SK-N-SH treated with all-trans-retinoic acid at 6 μM for 48 hours (cell line): Measurements from ENCODE around the gene TMEM178B.

Experiments
- BACH2 ChIP-seq: fragments of 250-450 bp; sonication (Bioruptor Pico); IDR thresholded peaks from 2 replicates; pipeline ENCODE4 v1.9.0; 2021; ENCODE audit warnings: mild to moderate bottlenecking, borderline replicate concordance
- RARB ChIP-seq: fragments of 250-450 bp; sonication (Bioruptor Pico); IDR thresholded peaks from 2 replicates; pipeline ENCODE4 v1.8.0; 2021; ENCODE audit warnings: mild to moderate bottlenecking, moderate library complexity
- ZFP3 ChIP-seq: fragments of 250-450 bp; sonication (Bioruptor Pico); IDR thresholded peaks from 2 replicates; pipeline ENCODE4 v1.5.0; 2020; ENCODE audit warnings: mild to moderate bottlenecking, moderate library complexity

- TF ChIP-seq ZFP3 (CRISPR knock-in tag) (no peak), RARB (no peak), BACH2 (CRISPR knock-in tag) (no peak)
These were observed 280.4 kb downstream of the TMEM178B start for GRCh38 chr7:141354251-141354650.
